ENCODE measurements around the gene GPR61. TPM values are rescaled to one million over a fixed set of nuclear protein-coding genes. Genes with fewer than 3 reads are reported as not detected.
A peak's percentile ranks its signal among the peaks of the same experiment; 100 is the strongest.

The GPR61 gene
- total and polyA plus RNA-seq, 9 of the 15 experiments (the other 6 are each of a cell fraction or from before 2014, with no cell fraction given) = 0.04 to 1.1 (median 0.25) TPM; not detected in 4

- TF ChIP-seq, protein P1, sequence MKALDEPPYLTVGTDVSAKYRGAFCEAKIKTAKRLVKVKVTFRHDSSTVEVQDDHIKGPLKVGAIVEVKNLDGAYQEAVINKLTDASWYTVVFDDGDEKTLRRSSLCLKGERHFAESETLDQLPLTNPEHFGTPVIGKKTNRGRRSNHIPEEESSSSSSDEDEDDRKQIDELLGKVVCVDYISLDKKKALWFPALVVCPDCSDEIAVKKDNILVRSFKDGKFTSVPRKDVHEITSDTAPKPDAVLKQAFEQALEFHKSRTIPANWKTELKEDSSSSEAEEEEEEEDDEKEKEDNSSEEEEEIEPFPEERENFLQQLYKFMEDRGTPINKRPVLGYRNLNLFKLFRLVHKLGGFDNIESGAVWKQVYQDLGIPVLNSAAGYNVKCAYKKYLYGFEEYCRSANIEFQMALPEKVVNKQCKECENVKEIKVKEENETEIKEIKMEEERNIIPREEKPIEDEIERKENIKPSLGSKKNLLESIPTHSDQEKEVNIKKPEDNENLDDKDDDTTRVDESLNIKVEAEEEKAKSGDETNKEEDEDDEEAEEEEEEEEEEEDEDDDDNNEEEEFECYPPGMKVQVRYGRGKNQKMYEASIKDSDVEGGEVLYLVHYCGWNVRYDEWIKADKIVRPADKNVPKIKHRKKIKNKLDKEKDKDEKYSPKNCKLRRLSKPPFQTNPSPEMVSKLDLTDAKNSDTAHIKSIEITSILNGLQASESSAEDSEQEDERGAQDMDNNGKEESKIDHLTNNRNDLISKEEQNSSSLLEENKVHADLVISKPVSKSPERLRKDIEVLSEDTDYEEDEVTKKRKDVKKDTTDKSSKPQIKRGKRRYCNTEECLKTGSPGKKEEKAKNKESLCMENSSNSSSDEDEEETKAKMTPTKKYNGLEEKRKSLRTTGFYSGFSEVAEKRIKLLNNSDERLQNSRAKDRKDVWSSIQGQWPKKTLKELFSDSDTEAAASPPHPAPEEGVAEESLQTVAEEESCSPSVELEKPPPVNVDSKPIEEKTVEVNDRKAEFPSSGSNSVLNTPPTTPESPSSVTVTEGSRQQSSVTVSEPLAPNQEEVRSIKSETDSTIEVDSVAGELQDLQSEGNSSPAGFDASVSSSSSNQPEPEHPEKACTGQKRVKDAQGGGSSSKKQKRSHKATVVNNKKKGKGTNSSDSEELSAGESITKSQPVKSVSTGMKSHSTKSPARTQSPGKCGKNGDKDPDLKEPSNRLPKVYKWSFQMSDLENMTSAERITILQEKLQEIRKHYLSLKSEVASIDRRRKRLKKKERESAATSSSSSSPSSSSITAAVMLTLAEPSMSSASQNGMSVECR (CRISPR knock-in tag; IDR thresholded peaks at IDR 0.05) = peak; percentile 66; the same call in 1 of the 2 replicates
- TF ChIP-seq CHD1 (IDR thresholded peaks at IDR 0.05; ENCODE audit: low read length) (no peak), NFIX (CRISPR knock-in tag; IDR thresholded peaks at IDR 0.05; ENCODE audit: low read depth) (no peak), MLLT1 (IDR thresholded peaks at IDR 0.05) (no peak), FOXJ3 (CRISPR knock-in tag; IDR thresholded peaks at IDR 0.05) (no peak), MAFF (IDR thresholded peaks at IDR 0.05; ENCODE audit: low read length) (no peak), SMC3 (conservative IDR thresholded peaks at IDR 0.05; ENCODE audit: insufficient read depth, low read depth, low read length) (no peak), ARID1B (IDR thresholded peaks at IDR 0.05) (no peak), ZFX (CRISPR knock-in tag; IDR thresholded peaks at IDR 0.05) (no peak; the same call in 1 of the 2 replicates), MCM7 (IDR thresholded peaks at IDR 0.05) (no peak), SIN3A (IDR thresholded peaks at IDR 0.05; ENCODE audit: borderline replicate concordance in 2 of 2, control insufficient read depth in 1 of 2, low read depth in 2 of 2, low read length in 2 of 2) (peak in 1 of 2 experiments; percentile 78; a peak in 1 of 4 replicates), CBX2 (IDR thresholded peaks at IDR 0.05; ENCODE audit: insufficient read depth, low read length, poor library complexity, severe bottlenecking) (no peak)
- TF ChIP-seq, protein P2, sequence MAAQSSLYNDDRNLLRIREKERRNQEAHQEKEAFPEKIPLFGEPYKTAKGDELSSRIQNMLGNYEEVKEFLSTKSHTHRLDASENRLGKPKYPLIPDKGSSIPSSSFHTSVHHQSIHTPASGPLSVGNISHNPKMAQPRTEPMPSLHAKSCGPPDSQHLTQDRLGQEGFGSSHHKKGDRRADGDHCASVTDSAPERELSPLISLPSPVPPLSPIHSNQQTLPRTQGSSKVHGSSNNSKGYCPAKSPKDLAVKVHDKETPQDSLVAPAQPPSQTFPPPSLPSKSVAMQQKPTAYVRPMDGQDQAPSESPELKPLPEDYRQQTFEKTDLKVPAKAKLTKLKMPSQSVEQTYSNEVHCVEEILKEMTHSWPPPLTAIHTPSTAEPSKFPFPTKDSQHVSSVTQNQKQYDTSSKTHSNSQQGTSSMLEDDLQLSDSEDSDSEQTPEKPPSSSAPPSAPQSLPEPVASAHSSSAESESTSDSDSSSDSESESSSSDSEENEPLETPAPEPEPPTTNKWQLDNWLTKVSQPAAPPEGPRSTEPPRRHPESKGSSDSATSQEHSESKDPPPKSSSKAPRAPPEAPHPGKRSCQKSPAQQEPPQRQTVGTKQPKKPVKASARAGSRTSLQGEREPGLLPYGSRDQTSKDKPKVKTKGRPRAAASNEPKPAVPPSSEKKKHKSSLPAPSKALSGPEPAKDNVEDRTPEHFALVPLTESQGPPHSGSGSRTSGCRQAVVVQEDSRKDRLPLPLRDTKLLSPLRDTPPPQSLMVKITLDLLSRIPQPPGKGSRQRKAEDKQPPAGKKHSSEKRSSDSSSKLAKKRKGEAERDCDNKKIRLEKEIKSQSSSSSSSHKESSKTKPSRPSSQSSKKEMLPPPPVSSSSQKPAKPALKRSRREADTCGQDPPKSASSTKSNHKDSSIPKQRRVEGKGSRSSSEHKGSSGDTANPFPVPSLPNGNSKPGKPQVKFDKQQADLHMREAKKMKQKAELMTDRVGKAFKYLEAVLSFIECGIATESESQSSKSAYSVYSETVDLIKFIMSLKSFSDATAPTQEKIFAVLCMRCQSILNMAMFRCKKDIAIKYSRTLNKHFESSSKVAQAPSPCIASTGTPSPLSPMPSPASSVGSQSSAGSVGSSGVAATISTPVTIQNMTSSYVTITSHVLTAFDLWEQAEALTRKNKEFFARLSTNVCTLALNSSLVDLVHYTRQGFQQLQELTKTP (IDR thresholded peaks at IDR 0.05; ENCODE audit: low read depth in 1 of 2, partially characterized antibody in 2 of 2) = no peak
- TF ChIP-seq, protein P3, sequence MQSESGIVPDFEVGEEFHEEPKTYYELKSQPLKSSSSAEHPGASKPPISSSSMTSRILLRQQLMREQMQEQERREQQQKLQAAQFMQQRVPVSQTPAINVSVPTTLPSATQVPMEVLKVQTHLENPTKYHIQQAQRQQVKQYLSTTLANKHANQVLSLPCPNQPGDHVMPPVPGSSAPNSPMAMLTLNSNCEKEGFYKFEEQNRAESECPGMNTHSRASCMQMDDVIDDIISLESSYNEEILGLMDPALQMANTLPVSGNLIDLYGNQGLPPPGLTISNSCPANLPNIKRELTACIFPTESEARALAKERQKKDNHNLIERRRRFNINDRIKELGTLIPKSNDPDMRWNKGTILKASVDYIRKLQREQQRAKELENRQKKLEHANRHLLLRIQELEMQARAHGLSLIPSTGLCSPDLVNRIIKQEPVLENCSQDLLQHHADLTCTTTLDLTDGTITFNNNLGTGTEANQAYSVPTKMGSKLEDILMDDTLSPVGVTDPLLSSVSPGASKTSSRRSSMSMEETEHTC (IDR thresholded peaks at IDR 0.05) = no peak
These were observed 30.2 kb upstream of the GPR61 start, which contains the start of gene AMIGO1 (continued) for GRCh38 chr1:109509176-109510134.

Measured in K562 (cell line).